Activated T-helper 1 cell treated with anti-CD3 and anti-CD28 coated beads, Interleukin-12 subunit alpha, Interleukin-12 subunit beta, Interleukin-2, Interleukin-4 antibody, amounts not matched to agents 30 ng/mL and 10 ng/mL and 1 ng/mL, durations not matched to agents 14 hours and 24 hours and 36 hours (primary cell): Measurements from ENCODE around the gene NLRC4. TPM values are rescaled to one million over a fixed set of nuclear protein-coding genes. Genes with fewer than 3 reads are reported as not detected.
"Not testable (repeated sequence)": the region's sequence is repeated elsewhere in the genome, so short reads cannot be mapped to it uniquely, and the experiment has no call there.

Experiments used
- DNase-seq: peaks from one replicate; pipeline ENCODE4 v3.0.0; 2021; ENCODE audit warnings: low spot score
- H3K27ac Mint-ChIP-seq: one replicate; pipeline ENCODE4 v1.8.0; 2021; ENCODE audit warnings: mild to moderate bottlenecking, mixed read lengths
- H3K27me3 Mint-ChIP-seq: one replicate; pipeline ENCODE4 v1.8.0; 2022; ENCODE audit warnings: mild to moderate bottlenecking, moderate library complexity, mixed read lengths; ENCODE audit not compliant: insufficient read depth
- H3K36me3 Mint-ChIP-seq: one replicate; pipeline ENCODE4 v1.8.0; 2021; ENCODE audit warnings: low read depth, mixed read lengths
- H3K4me1 Mint-ChIP-seq: one replicate; pipeline ENCODE4 v1.8.0; 2021; ENCODE audit warnings: low read depth, mixed read lengths
- H3K4me3 Mint-ChIP-seq: one replicate; pipeline ENCODE4 v1.8.0; 2021; ENCODE audit warnings: mild to moderate bottlenecking, moderate library complexity, mixed read lengths
- H3K9me3 Mint-ChIP-seq: one replicate; pipeline ENCODE4 v1.8.0; 2021; ENCODE audit warnings: mixed read lengths
- intact Hi-C: fragments of 100-400 bp; cut with micrococcal nuclease; formaldehyde crosslinking; loops from one replicate; pipeline ENCODE4 v1.15.1; 2024
- total RNA-seq: library from RNA; stranded (reverse); gene quantifications from 2 replicates; pipeline ENCODE4 v1.2.3, GENCODE V29; 2022

The NLRC4 gene
- total RNA-seq, 1 donor from 2014 or later: 0.05 TPM

DNA sequence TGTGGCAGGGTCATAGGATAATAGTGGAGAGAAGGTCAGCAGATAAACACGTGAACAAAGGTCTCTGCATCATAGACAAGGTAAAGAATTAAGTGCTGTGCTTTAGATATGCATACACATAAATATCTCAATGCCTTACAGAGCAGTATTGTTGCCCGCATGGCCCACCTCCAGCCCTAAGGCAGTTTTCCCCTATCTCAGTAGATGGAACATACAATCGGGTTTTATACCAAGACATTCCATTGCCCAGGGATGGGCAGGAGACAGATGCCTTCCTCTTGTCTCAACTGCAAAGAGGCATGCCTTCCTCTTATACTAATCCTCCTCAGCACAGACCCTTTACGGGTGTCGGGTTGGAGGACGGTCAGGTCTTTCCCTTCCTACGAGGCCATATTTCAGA lies 11.1 kb upstream of the NLRC4 start:
- H3K27me3 Mint-ChIP-seq, H3K4me3 Mint-ChIP-seq, H3K9me3 Mint-ChIP-seq, H3K36me3 Mint-ChIP-seq, DNase-seq, H3K27ac Mint-ChIP-seq: not testable (repeated sequence)
- intact Hi-C loops: loop anchor here (5.0 to 10.0 kb wide), 2 partner anchors 238 to 349 kb away; partner anchors contain the start of genes DPY30 and TTC27
- peaks cover 12% of the 10 kb centered on the region for H3K4me1 Mint-ChIP-seq

DNA sequence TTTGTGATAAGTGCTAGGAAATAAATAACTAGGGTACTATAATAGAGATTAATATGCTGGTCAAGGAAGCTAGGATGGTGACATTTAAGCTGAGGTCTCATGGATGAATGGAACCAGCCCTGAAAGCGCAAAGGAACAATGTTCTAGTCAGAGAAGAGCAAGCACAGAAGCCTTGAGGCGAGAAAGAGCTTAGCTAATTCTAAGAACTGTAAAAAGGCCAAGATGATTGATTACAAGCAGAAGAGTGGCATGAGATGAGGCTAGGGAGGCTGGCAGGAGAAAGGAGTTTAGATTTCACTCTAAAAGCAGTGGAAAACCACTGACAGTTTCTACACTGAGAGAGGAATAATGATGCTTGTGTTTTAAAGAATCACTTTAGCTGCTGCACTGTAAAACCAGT lies 9.6 kb upstream of the NLRC4 start:
- no peak for DNase-seq
- peaks cover 1% of the 10 kb centered on the region for H3K36me3 Mint-ChIP-seq
- peaks cover 10% of the 10 kb centered on the region for H3K4me1 Mint-ChIP-seq
- H3K27ac Mint-ChIP-seq: no peak overlapping the region
- intact Hi-C loops: loop anchor here (10.0 kb wide), 1 partner anchor 351 kb away; the partner anchor contains the start of gene TTC27
- no peak overlapping the region for H3K4me3 Mint-ChIP-seq
- H3K9me3 Mint-ChIP-seq: no peaks in the 10 kb centered on the region
- peaks cover 8% of the 10 kb centered on the region for H3K27me3 Mint-ChIP-seq

DNA sequence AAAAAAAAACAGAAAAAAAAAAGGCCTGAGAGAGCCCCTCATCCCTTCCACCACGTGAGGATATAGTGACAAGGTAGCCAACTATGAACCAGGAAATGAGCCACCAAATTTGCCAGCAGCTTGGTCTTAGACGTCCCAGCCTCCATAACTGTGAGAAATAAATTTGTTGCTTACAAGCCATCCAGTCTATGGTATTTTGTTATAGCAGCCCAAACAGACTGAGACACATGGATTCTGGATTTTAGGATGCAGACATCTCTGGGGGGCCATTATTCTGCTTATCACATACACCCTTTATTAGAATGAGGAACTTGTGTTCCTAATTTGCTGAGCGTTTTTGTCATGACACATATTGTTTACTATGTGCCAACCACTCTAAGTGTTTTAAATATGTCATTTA lies 7.6 kb upstream of the NLRC4 start:
- no peak overlapping the region for H3K27ac Mint-ChIP-seq
- intact Hi-C loops: loop anchor here (10.0 kb wide), 1 partner anchor 353 kb away; the partner anchor contains the start of gene TTC27
- DNase-seq: no peak
- H3K27me3 Mint-ChIP-seq: peaks cover 13% of the 10 kb centered on the region
- peaks cover 5% of the 10 kb centered on the region for H3K4me1 Mint-ChIP-seq
- H3K9me3 Mint-ChIP-seq: no peaks in the 10 kb centered on the region
- no peaks in the 10 kb centered on the region for H3K36me3 Mint-ChIP-seq
- no peak overlapping the region for H3K4me3 Mint-ChIP-seq

DNA sequence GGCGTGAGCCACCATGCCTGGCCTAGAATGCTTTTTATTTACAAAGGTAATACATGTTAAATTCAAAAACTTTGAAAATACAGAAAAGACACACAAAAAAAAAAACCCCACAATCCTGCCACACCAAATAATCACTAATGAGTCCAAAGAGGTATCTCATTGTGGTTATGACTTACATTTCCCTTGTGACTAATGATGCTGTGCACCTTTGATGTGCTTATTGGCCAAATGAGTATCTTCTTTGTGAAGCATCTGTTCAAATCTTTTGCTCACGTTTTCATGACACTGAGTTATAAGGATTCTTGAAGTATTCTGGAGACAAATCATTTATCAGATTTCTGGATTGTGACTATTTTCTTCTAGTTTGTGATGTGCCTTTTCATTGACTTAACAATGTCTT lies 6.4 kb upstream of the NLRC4 start:
- H3K4me1 Mint-ChIP-seq: no peaks in the 10 kb centered on the region
- H3K4me3 Mint-ChIP-seq: no peak overlapping the region
- no peaks in the 10 kb centered on the region for H3K9me3 Mint-ChIP-seq
- intact Hi-C loops: loop anchor here (10.0 kb wide), 1 partner anchor 354 kb away; the partner anchor contains the start of gene TTC27
- DNase-seq: no peak
- peaks cover 13% of the 10 kb centered on the region for H3K27me3 Mint-ChIP-seq
- no peak overlapping the region for H3K27ac Mint-ChIP-seq
- H3K36me3 Mint-ChIP-seq: no peaks in the 10 kb centered on the region

DNA sequence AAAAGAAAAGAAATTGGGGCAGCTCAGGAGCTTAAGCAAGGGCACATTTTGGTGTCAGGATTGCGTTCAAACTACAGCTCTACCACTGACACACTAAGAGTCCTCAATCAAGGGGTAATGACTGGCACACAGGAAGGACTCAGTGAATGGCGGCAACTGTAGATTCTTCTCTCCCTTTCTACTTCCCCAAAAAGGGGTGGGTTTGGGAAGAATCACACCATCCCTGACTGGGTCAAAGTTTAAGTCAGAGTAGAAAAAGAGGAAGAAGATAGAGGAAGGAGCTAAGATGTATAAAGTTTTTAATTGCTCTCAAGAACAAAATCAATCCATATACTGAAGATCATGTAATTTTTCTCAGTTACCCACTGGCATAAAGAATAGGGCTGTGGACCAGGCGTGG lies 2.6 kb downstream of the NLRC4 start:
- Mint-ChIP-seq H3K27ac (no peak overlapping the region), H3K27me3 (no peaks in the 10 kb centered on the region), H3K36me3 (no peaks in the 10 kb centered on the region), H3K4me3 (no peak overlapping the region), H3K4me1 (peaks cover 19% of the 10 kb centered on the region), H3K9me3 (no peaks in the 10 kb centered on the region)
- no peak for DNase-seq
- intact Hi-C loops: no loop called here

DNA sequence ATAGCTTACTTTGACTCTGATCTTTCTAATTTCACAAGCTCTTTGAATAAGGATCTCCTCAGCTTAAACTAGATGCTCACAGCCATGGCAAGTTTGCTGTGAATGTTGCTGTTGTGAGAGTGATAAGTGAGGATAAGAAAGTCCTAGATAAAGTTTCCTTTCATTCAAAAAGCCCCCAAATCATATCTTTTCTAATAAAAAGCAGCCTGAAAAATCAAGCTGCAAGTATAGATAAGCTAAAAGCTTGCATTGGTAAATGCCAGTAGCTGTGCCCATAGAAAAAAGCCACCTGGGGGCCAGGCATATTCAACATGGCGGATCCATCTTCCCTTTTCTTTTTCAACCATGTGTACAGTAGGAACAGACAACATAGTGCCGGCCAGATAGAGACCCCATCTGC lies 4.3 kb downstream of the NLRC4 start:
- DNase-seq: no peak
- Mint-ChIP-seq H3K9me3 (no peaks in the 10 kb centered on the region), H3K4me1 (peaks cover 16% of the 10 kb centered on the region), H3K36me3 (no peaks in the 10 kb centered on the region), H3K27ac (no peak overlapping the region), H3K4me3 (no peak overlapping the region), H3K27me3 (no peaks in the 10 kb centered on the region)
- intact Hi-C loops: no loop called here

DNA sequence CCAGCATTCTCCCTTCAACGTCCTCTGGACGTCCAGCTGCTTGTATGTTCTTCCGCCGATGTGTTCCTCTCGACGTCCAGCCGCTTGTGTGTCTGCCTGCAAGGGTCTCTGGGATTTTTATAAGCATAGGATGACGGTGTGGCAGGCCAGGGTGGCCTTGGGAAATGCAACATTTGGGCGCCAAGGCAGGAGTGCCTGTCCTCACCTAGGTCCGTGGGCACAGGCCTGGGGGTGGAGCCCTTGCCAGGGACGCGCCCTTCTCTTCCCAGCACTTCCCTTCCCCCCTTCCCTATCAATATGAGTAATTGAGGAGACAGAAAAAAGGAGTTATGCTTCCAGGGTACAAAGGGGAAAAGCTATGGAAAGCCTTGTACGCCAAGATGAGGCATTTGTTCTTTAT lies 6.4 kb downstream of the NLRC4 start:
- Mint-ChIP-seq H3K9me3 (no peaks in the 10 kb centered on the region), H3K4me1 (peaks cover 5% of the 10 kb centered on the region), H3K4me3 (no peak overlapping the region), H3K36me3 (no peaks in the 10 kb centered on the region), H3K27me3 (no peaks in the 10 kb centered on the region), H3K27ac (no peak overlapping the region)
- DNase-seq: no peak
- intact Hi-C loops: no loop called here

DNA sequence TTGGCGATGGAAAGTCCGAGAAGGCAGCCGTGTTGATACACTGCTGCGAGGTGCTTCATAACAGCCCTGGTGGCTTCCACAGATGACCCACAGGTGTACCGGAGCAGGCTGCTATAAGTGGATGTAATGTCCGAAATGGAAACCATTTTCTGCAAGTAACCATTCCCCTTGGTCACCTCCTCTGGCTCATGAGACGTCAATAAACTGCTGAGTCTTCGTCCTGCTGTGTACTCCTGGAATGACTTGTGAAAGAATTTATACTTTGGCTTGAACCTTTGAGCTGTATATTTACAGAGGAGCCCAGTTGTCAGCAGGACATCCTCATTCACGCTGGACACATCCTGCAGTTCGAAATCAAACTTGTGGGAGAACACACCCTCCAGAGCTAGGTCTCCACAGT lies 14.4 kb downstream of the NLRC4 start:
- H3K4me1 Mint-ChIP-seq: no peaks in the 10 kb centered on the region
- no peak overlapping the region for H3K27ac Mint-ChIP-seq
- H3K36me3 Mint-ChIP-seq: no peaks in the 10 kb centered on the region
- H3K27me3 Mint-ChIP-seq: no peaks in the 10 kb centered on the region
- H3K9me3 Mint-ChIP-seq: no peaks in the 10 kb centered on the region
- intact Hi-C loops: no loop called here
- no peak overlapping the region for H3K4me3 Mint-ChIP-seq
- DNase-seq: no peak

DNA sequence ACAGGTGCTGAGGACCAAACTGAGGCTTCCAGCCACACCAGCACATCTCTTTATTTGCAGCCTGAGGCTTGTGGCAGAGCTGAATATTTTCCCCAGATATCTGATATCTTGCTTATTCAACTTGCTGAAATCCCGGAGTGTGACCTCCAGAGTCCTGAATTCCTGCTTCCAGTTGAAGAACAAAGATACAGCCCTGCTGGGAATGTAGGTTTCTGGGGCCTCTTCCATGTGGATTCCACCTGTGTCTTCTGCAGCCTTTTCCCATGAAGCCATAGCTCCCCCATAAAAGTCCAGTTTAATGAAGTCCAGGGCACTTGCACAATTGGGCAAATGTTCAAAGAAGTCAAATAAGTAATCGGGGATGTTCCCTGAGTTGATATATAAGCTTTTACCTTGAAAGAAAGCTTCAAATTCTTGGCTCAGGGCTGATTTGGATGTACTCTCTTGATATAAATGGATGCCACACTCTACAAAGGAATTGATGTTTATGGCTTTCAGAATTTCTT lies 14.9 kb downstream of the NLRC4 start:
- H3K36me3 Mint-ChIP-seq: no peaks in the 10 kb centered on the region
- no peaks in the 10 kb centered on the region for H3K4me1 Mint-ChIP-seq
- H3K27me3 Mint-ChIP-seq: no peaks in the 10 kb centered on the region
- DNase-seq: no peak
- intact Hi-C loops: no loop called here
- H3K9me3 Mint-ChIP-seq: no peaks in the 10 kb centered on the region
- H3K4me3 Mint-ChIP-seq: no peak overlapping the region
- H3K27ac Mint-ChIP-seq: no peak overlapping the region

DNA sequence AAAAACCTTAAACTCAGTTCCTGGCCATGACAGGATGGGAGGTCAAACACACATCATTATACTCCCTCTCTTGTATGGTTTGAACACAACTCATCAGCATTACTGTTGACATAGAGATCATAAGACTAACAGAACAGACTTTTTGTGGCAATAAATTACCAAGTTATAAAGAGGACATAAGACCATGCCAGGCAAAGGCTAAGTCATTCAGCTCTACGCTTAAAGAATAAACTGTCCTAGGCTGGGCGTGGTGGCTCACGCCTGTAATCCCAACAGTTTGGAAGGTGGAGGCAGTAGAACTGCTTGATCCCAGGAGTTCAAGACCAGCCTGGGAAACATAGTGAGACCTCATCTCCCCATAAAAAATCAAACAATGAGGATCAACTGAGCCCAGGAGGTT lies 16.4 kb downstream of the NLRC4 start:
- no peaks in the 10 kb centered on the region for H3K36me3 Mint-ChIP-seq
- H3K4me1 Mint-ChIP-seq: no peaks in the 10 kb centered on the region
- DNase-seq: no peak
- H3K27me3 Mint-ChIP-seq: no peaks in the 10 kb centered on the region
- H3K4me3 Mint-ChIP-seq: no peak overlapping the region
- no peak overlapping the region for H3K27ac Mint-ChIP-seq
- no peaks in the 10 kb centered on the region for H3K9me3 Mint-ChIP-seq
- intact Hi-C loops: no loop called here

DNA sequence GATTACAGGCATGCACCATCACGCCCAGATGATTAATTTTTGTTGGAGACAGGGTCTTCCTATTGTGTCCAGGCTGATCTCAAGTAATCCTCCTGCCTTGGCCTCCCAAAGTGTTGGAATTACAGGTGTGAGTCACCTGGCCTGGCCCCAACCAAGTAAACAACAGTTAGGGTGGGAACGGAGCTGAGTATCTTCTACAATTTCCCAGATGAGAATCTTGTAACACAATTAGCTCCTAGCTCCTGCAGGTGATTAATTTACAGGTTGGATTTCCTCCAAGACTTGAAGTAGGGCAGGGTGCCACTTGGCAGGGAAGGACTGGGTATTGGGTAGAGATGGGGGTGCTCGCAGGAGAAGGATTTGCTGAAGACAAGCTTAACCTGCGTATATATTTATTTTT lies 17.8 kb downstream of the NLRC4 start:
- Mint-ChIP-seq H3K9me3 (no peaks in the 10 kb centered on the region), H3K27me3 (no peaks in the 10 kb centered on the region), H3K4me3 (no peak overlapping the region), H3K27ac (no peak overlapping the region), H3K4me1 (no peaks in the 10 kb centered on the region), H3K36me3 (no peaks in the 10 kb centered on the region)
- intact Hi-C loops: no loop called here
- no peak for DNase-seq

DNA sequence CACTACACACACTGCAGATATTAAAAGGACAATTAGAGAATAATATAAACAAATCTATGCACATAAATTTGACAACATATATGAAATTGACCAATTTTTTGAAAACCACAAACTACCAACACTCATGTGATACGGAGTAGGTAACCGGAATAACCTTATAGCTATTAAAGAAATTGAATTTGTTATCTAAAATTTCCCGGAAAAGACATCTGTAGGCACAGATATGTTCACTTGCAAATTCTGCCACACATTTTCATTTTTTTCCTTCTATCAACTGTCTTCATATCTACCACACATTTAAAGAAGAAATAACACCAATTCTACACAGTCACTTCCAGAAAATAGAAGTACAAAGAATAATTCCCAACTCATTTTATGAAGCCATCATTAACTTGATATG lies 22.4 kb downstream of the NLRC4 start:
- intact Hi-C loops: no loop called here

DNA sequence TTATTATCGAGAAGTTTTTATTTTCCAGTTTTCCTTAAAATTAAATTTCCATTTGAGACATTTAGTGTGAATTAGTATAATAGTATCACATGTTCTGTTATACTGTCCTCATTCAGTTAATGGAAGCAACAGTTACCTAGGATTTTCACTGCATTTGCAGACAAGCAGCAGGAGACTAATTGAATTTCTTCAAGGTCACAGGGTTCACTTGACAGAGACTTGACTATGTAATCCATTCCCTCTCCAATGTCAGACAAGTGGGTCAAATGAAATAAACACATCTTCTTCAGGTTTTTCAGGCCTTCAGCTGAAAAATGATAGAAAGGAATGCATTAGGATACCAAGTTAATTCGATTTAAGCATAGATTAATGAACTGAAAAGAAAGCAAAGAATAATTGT lies 26.7 kb downstream of the NLRC4 start:
- H3K4me1 Mint-ChIP-seq: no peaks in the 10 kb centered on the region

More for the DNA sequence above, 22.4 kb downstream of the NLRC4 start:
- H3K36me3 Mint-ChIP-seq: no peaks in the 10 kb centered on the region
- H3K27me3 Mint-ChIP-seq: no peaks in the 10 kb centered on the region
- no peaks in the 10 kb centered on the region for H3K9me3 Mint-ChIP-seq
- no peak overlapping the region for H3K27ac Mint-ChIP-seq
- H3K4me1 Mint-ChIP-seq: no peaks in the 10 kb centered on the region
- H3K4me3 Mint-ChIP-seq: no peak overlapping the region
- DNase-seq: no peak

DNA sequence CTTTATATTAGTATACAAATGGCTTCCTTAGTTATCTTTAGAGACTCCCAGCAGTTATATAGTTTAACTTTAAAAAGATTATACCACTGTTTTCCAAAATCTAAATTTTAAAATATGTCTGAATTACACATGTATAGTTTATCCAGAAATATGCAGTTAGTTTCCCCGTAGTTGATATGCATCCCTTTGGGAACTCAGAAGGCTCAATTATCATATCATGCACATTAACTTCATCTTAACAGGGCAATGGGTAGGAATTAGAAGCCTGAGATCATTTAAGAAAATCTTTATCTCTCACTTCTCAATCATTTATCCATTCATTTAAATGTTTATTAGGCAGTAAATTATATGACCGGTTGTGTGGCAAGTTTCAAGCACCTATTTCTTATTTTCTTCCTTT lies 27.2 kb downstream of the NLRC4 start:
- H3K27me3 Mint-ChIP-seq: no peaks in the 10 kb centered on the region

More for the DNA sequence above, 26.7 kb downstream of the NLRC4 start:
- intact Hi-C loops: no loop called here
- Mint-ChIP-seq H3K4me3 (no peak overlapping the region), H3K36me3 (no peaks in the 10 kb centered on the region), H3K27ac (no peak overlapping the region), H3K27me3 (no peaks in the 10 kb centered on the region), H3K9me3 (no peaks in the 10 kb centered on the region)
- no peak for DNase-seq

More for the DNA sequence above, 27.2 kb downstream of the NLRC4 start:
- Mint-ChIP-seq H3K4me3 (no peak overlapping the region), H3K4me1 (no peaks in the 10 kb centered on the region), H3K36me3 (no peaks in the 10 kb centered on the region), H3K27ac (no peak overlapping the region), H3K9me3 (no peaks in the 10 kb centered on the region)
- DNase-seq: no peak
- intact Hi-C loops: no loop called here
